ENCODE data around the gene DCTN2. TPM values are rescaled to one million over a fixed set of nuclear protein-coding genes. Genes with fewer than 3 reads are reported as not detected.

The DCTN2 gene
- total and polyA plus RNA-seq, 4 experiments from 2014 or later, result 67.4 to 86.2 (median 70.0) TPM

Small RNAs within 50 kb of the gene (microRNA-seq; reads per million reads assigned to microRNA genes)
- gene MIR616 (ENCODE audit: borderline microRNAs expressed, borderline number of aligned reads, borderline replicate concordance), result not detected
- gene MIR6758 (ENCODE audit: borderline microRNAs expressed, borderline number of aligned reads, borderline replicate concordance), result not detected

Other genes starting within 250 kb of the DCTN2 start
- gene R3HDM2, start 116.1 kb downstream of the DCTN2 start, total RNA-seq, result 100 to 1,000 TPM; 124 to 132 TPM
- 10 to 100 TPM in 1 of 2 donors, 1 to 10 TPM in 1; 3.9 to 19.4 TPM for gene R3HDM2, start 116.1 kb downstream of the DCTN2 start, polyA plus RNA-seq
- not detected for gene INHBC, start 112.4 kb downstream of the DCTN2 start, total RNA-seq
- not detected for gene INHBC, start 112.4 kb downstream of the DCTN2 start, polyA plus RNA-seq
- gene INHBE, start 91.9 kb downstream of the DCTN2 start, total RNA-seq, result not detected
- gene INHBE, start 91.9 kb downstream of the DCTN2 start, polyA plus RNA-seq, result not detected
- under 1 TPM; 0.30 to 0.35 TPM for gene GLI1, start 87.4 kb downstream of the DCTN2 start, total RNA-seq
- gene GLI1, start 87.4 kb downstream of the DCTN2 start, polyA plus RNA-seq, result not detected
- gene ARHGAP9, start 67.3 kb downstream of the DCTN2 start, total RNA-seq, result 100 to 1,000 TPM; 266 to 278 TPM
- 100 to 1,000 TPM; 206 to 216 TPM for gene ARHGAP9, start 67.3 kb downstream of the DCTN2 start, polyA plus RNA-seq
- gene MARS1, start 59.1 kb downstream of the DCTN2 start, total RNA-seq, result 100 to 1,000 TPM; 224 to 242 TPM
- gene MARS1, start 59.1 kb downstream of the DCTN2 start, polyA plus RNA-seq, result 100 to 1,000 TPM in 1 of 2 donors, 10 to 100 TPM in 1; 84.8 to 114 TPM
- gene DDIT3, start 26.7 kb downstream of the DCTN2 start, total RNA-seq, result 10 to 100 TPM; 38.5 to 40.8 TPM
- gene DDIT3, start 26.7 kb downstream of the DCTN2 start, polyA plus RNA-seq, result 10 to 100 TPM; 15.4 to 22.8 TPM
- 100 to 1,000 TPM in 1 of 2 experiments, 10 to 100 TPM in 1; 97.4 to 103 TPM for gene MBD6, start 24.4 kb downstream of the DCTN2 start, total RNA-seq
- gene MBD6, start 24.4 kb downstream of the DCTN2 start, polyA plus RNA-seq, result 1 to 10 TPM in 1 of 2 donors, under 1 TPM in 1; 0.16 to 2.6 TPM
- under 1 TPM; 0.96 to 1.00 TPM for gene KIF5A, start 2.9 kb upstream of the DCTN2 start, total RNA-seq
- gene KIF5A, start 2.9 kb upstream of the DCTN2 start, polyA plus RNA-seq, result not detected
- gene PIP4K2C, start 44.0 kb upstream of the DCTN2 start, total RNA-seq, result 10 to 100 TPM; 32.4 to 36.0 TPM
- gene PIP4K2C, start 44.0 kb upstream of the DCTN2 start, polyA plus RNA-seq, result 10 to 100 TPM; 30.4 to 45.0 TPM
- gene DTX3, start 57.6 kb upstream of the DCTN2 start, total RNA-seq, result 10 to 100 TPM; 33.8 to 37.1 TPM
- 1 to 10 TPM; 4.2 to 6.2 TPM for gene DTX3, start 57.6 kb upstream of the DCTN2 start, polyA plus RNA-seq
- gene ARHGEF25, start 64.2 kb upstream of the DCTN2 start, total RNA-seq, result under 1 TPM; 0.47 to 0.67 TPM
- gene ARHGEF25, start 64.2 kb upstream of the DCTN2 start, polyA plus RNA-seq, result not detected
- gene B4GALNT1, start 86.0 kb upstream of the DCTN2 start, total RNA-seq, result not detected
- gene B4GALNT1, start 86.0 kb upstream of the DCTN2 start, polyA plus RNA-seq, result not detected
- gene OS9, start 146.9 kb upstream of the DCTN2 start, total RNA-seq, result 100 to 1,000 TPM; 189 to 195 TPM
- 10 to 100 TPM; 56.6 to 73.0 TPM for gene OS9, start 146.9 kb upstream of the DCTN2 start, polyA plus RNA-seq
- 10 to 100 TPM; 63.2 to 66.7 TPM for gene AGAP2, start 191.6 kb upstream of the DCTN2 start, total RNA-seq
- gene AGAP2, start 191.6 kb upstream of the DCTN2 start, polyA plus RNA-seq, result 1 to 10 TPM; 3.2 to 8.6 TPM
- 10 to 100 TPM; 27.5 to 30.6 TPM for gene TSPAN31, start 197.8 kb upstream of the DCTN2 start, total RNA-seq
- gene TSPAN31, start 197.8 kb upstream of the DCTN2 start, polyA plus RNA-seq, result 10 to 100 TPM; 37.5 to 76.2 TPM
- 10 to 100 TPM; 44.4 to 48.3 TPM for gene CDK4, start 205.1 kb upstream of the DCTN2 start, total RNA-seq
- gene CDK4, start 205.1 kb upstream of the DCTN2 start, polyA plus RNA-seq, result 10 to 100 TPM; 85.0 to 99.7 TPM
- gene MARCHF9, start 207.9 kb upstream of the DCTN2 start, total RNA-seq, result 10 to 100 TPM; 58.0 to 62.8 TPM
- 1 to 10 TPM; 3.7 to 8.9 TPM for gene MARCHF9, start 207.9 kb upstream of the DCTN2 start, polyA plus RNA-seq
- gene CYP27B1, start 219.9 kb upstream of the DCTN2 start, total RNA-seq, result 1 to 10 TPM in 1 of 2 experiments, under 1 TPM in 1; 0.64 to 1.4 TPM
- under 1 TPM; 0.55 to 0.93 TPM for gene CYP27B1, start 219.9 kb upstream of the DCTN2 start, polyA plus RNA-seq
- 10 to 100 TPM in 1 of 2 experiments, 1 to 10 TPM in 1; 9.9 to 10.9 TPM for gene METTL1, start 224.9 kb upstream of the DCTN2 start, total RNA-seq
- gene METTL1, start 224.9 kb upstream of the DCTN2 start, polyA plus RNA-seq, result 10 to 100 TPM; 16.3 to 19.1 TPM
- gene EEF1AKMT3, start 225.4 kb upstream of the DCTN2 start, total RNA-seq, result 1 to 10 TPM; 3.1 to 4.9 TPM
- gene EEF1AKMT3, start 225.4 kb upstream of the DCTN2 start, polyA plus RNA-seq, result 10 to 100 TPM in 1 of 2 donors, 1 to 10 TPM in 1; 5.3 to 12.4 TPM
- 10 to 100 TPM; 18.9 to 22.2 TPM for gene TSFM, start 235.6 kb upstream of the DCTN2 start, total RNA-seq
- 10 to 100 TPM; 23.2 to 32.5 TPM for gene TSFM, start 235.6 kb upstream of the DCTN2 start, polyA plus RNA-seq

All from CD4-positive, alpha-beta memory T cell (primary cell).